Neural cell (in vitro differentiated cells): ENCODE data around the gene CES2. TPM values are rescaled to one million over a fixed set of nuclear protein-coding genes. Genes with fewer than 3 reads are reported as not detected.
"Not testable (repeated sequence)": the region's sequence is repeated elsewhere in the genome, so short reads cannot be mapped to it uniquely, and the experiment has no call there.

Source experiments
- H2AFZ ChIP-seq: fragments of 200-600, 300-800 bp; sonication (generic), shearing (Covaris generic); 2 replicates; pipeline ENCODE4 v1.6.0; 2014; ENCODE audit warnings: low read depth, mild to moderate bottlenecking, antibody characterized with exemption, low read length, moderate library complexity
- H3F3A ChIP-seq: fragments of 200-600 bp; shearing (Covaris generic); 2 replicates; pipeline ENCODE4 v1.6.1; 2016; ENCODE audit warnings: mild to moderate bottlenecking, moderate library complexity, mixed read lengths, antibody characterized with exemption, low read length; ENCODE audit not compliant: insufficient read depth, poor library complexity, severe bottlenecking
- H3K27ac ChIP-seq: fragments of 200-600, 300-800 bp; sonication (generic), shearing (Covaris generic); 2 replicates; pipeline ENCODE4 v1.5.1; 2014; ENCODE audit warnings: mild to moderate bottlenecking, low read length, moderate library complexity
- H3K27me3 ChIP-seq: fragments of 300-800, 200-600 bp; sonication (generic), shearing (Covaris generic); 2 replicates; pipeline ENCODE4 v1.6.0; 2014; ENCODE audit warnings: mild to moderate bottlenecking, low read depth, low read length, moderate library complexity; ENCODE audit not compliant: insufficient read depth
- H3K36me3 ChIP-seq: fragments of 300-800, 200-600 bp; sonication (generic), shearing (Covaris generic); 2 replicates; pipeline ENCODE4 v1.5.1; 2014; ENCODE audit warnings: mild to moderate bottlenecking, antibody characterized with exemption, low read length, moderate library complexity; ENCODE audit not compliant: insufficient read depth
- H3K4me2 ChIP-seq: fragments of 300-800, 200-600 bp; sonication (generic), shearing (Covaris generic); 2 replicates; pipeline ENCODE4 v1.6.0; 2014; ENCODE audit warnings: mild to moderate bottlenecking, low read length
- H3K4me3 ChIP-seq: fragments of 300-800, 200-600 bp; sonication (generic), shearing (Covaris generic); 2 replicates; pipeline ENCODE4 v1.5.1; 2014; ENCODE audit warnings: mild to moderate bottlenecking, low read length, moderate library complexity
- H3K79me2 ChIP-seq: fragments of 200-600 bp; shearing (Covaris generic); replicated peaks from 2 replicates; pipeline ENCODE4 v1.6.0; 2014; ENCODE audit warnings: mild to moderate bottlenecking, low read length, moderate library complexity; ENCODE audit not compliant: insufficient read depth
- H3K9ac ChIP-seq: fragments of 300-800, 200-600 bp; sonication (generic), shearing (Covaris generic); 2 replicates; pipeline ENCODE4 v1.6.1; 2016; ENCODE audit warnings: mild to moderate bottlenecking, low read length, mixed read lengths
- H3K9me2 ChIP-seq: fragments of 200-600 bp; shearing (Covaris generic); 2 replicates; pipeline ENCODE4 v1.6.1; 2016; ENCODE audit warnings: mild to moderate bottlenecking, low read length, mixed read lengths; ENCODE audit not compliant: insufficient read depth
- H3K9me3 ChIP-seq: fragments of 200-600, 300-800 bp; sonication (generic), shearing (Covaris generic); 2 replicates; pipeline ENCODE4 v1.6.1; 2016; ENCODE audit warnings: mild to moderate bottlenecking, mixed run types, low read length, moderate library complexity, mixed read lengths
- H4K20me1 ChIP-seq: fragments of 200-600 bp; shearing (Covaris generic); 2 replicates; pipeline ENCODE4 v1.6.1; 2016; ENCODE audit warnings: mild to moderate bottlenecking, mixed run types; ENCODE audit not compliant: insufficient read depth
- CTCF ChIP-seq: fragments of 450-650 bp; IDR thresholded peaks from 2 replicates; pipeline ENCODE4 v1.5.1; 2014; ENCODE audit warnings: antibody characterized with exemption, mild to moderate bottlenecking, moderate library complexity; ENCODE audit not compliant: poor library complexity, severe bottlenecking
- EP300 ChIP-seq: fragments of 450-650 bp; conservative IDR thresholded peaks from 2 replicates; pipeline ENCODE4 v1.6.1; 2014; ENCODE audit warnings: antibody characterized with exemption, mild to moderate bottlenecking, moderate library complexity; ENCODE audit not compliant: poor library complexity, severe bottlenecking
- EZH2 ChIP-seq: fragments of 200-600, 300-800 bp; shearing (Covaris generic), sonication (generic); IDR thresholded peaks from 2 replicates; pipeline ENCODE4 v1.6.1; 2014; ENCODE audit warnings: antibody characterized with exemption, low read length, borderline replicate concordance, mild to moderate bottlenecking; ENCODE audit not compliant: insufficient read depth, poor library complexity, severe bottlenecking
- MXI1 ChIP-seq: fragments of 450-650 bp; conservative IDR thresholded peaks from 2 replicates; pipeline ENCODE4 v1.6.1; 2014; ENCODE audit warnings: antibody characterized with exemption, mild to moderate bottlenecking; ENCODE audit not compliant: poor library complexity, severe bottlenecking
- POLR2AphosphoS5 ChIP-seq: IDR thresholded peaks from 2 replicates; pipeline ENCODE4 v1.6.1; 2012
- RAD21 ChIP-seq: fragments of 450-650 bp; conservative IDR thresholded peaks from 2 replicates; pipeline ENCODE4 v1.6.1; 2014; ENCODE audit warnings: antibody characterized with exemption, mild to moderate bottlenecking, moderate library complexity
- REST ChIP-seq: IDR thresholded peaks from 2 replicates; pipeline ENCODE4 v1.6.1; 2012; ENCODE audit warnings: borderline replicate concordance
- SMC3 ChIP-seq: fragments of 450-650 bp; conservative IDR thresholded peaks from 2 replicates; pipeline ENCODE4 v1.6.1; 2014; ENCODE audit warnings: antibody characterized with exemption, mild to moderate bottlenecking, moderate library complexity; ENCODE audit not compliant: poor library complexity
- TAF1 ChIP-seq: IDR thresholded peaks from 2 replicates; pipeline ENCODE4 v1.6.1; 2012; ENCODE audit warnings: low read depth
- polyA plus RNA-seq: library from polyadenylated mRNA; depleted of rRNA; stranded (reverse); fragments of >200 nt; gene quantifications from 2 replicates; pipeline ENCODE4 v1.2.3, GENCODE V29; 2014

Gene CES2
- polyA plus RNA-seq, 1 donor from 2014 or later, result 22.9 TPM

GRCh38 chr16:66895999-66896398 is 39.3 kb upstream of the CES2 start:
- no peaks in the 10 kb centered on the region for H3K9me3 ChIP-seq
- H2AFZ ChIP-seq, result no peak overlapping the region
- no peaks in the 10 kb centered on the region for H4K20me1 ChIP-seq
- no peaks in the 10 kb centered on the region for H3F3A ChIP-seq
- no peaks in the 10 kb centered on the region for H3K9me2 ChIP-seq
- H3K4me3 ChIP-seq, result no peak overlapping the region
- H3K79me2 ChIP-seq, result no peaks in the 10 kb centered on the region
- H3K9ac ChIP-seq, result no peak overlapping the region
- H3K27ac ChIP-seq, result no peak overlapping the region
- no peaks in the 10 kb centered on the region for H3K36me3 ChIP-seq
- no peaks in the 10 kb centered on the region for H3K27me3 ChIP-seq
- no peak for TF ChIP-seq MXI1
- TF ChIP-seq REST, result no peak
- TF ChIP-seq TAF1, result no peak
- no peak for TF ChIP-seq POLR2AphosphoS5
- TF ChIP-seq SMC3, result no peak
- no peak for TF ChIP-seq EZH2
- TF ChIP-seq EP300, result no peak
- no peak for TF ChIP-seq RAD21
- H3K4me2 ChIP-seq, result no peak overlapping the region

- H3K4me2 ChIP-seq, H4K20me1 ChIP-seq, H3K79me2 ChIP-seq, H3K9ac ChIP-seq, H3K9me3 ChIP-seq, H3K4me3 ChIP-seq, H3K9me2 ChIP-seq, H3F3A ChIP-seq, H3K36me3 ChIP-seq, H3K27me3 ChIP-seq, H2AFZ ChIP-seq, H3K27ac ChIP-seq: not testable (repeated sequence)
Observed at GRCh38 chr16:66896682-66897081, 38.6 kb upstream of the CES2 start.

GRCh38 chr16:66898207-66898606 is 37.1 kb upstream of the CES2 start:
- Histone ChIP-seq H3K4me2 (no peak overlapping the region), H3K9me3 (no peaks in the 10 kb centered on the region), H3K4me3 (no peak overlapping the region), H4K20me1 (no peaks in the 10 kb centered on the region), H3K79me2 (no peaks in the 10 kb centered on the region), H3K36me3 (no peaks in the 10 kb centered on the region), H3K9ac (no peak overlapping the region), H3K27ac (no peak overlapping the region), H3F3A (no peaks in the 10 kb centered on the region), H3K27me3 (no peaks in the 10 kb centered on the region), H3K9me2 (no peaks in the 10 kb centered on the region), H2AFZ (no peak overlapping the region)
- TF ChIP-seq TAF1 (no peak), REST (no peak), SMC3 (no peak), RAD21 (no peak), CTCF (no peak)
